ENCODE results near the gene MAP4K5.
"Not testable (repeated sequence)": the region's sequence is repeated elsewhere in the genome, so short reads cannot be mapped to it uniquely, and the experiment has no call there.

MAP4K5 gene

GRCh38 chr14:50521912-50522341 is 10.4 kb downstream of the MAP4K5 start:
- peak; percentile 44 for DNase-seq (ENCODE audit: low spot score)
- in situ Hi-C loops (cut with MboI; ENCODE audit: low pct_unique_long_range_greater_than_20kb, low sequenced_read_pairs, unreplicated experiment): loop anchor here (10.0 kb wide), 2 partner anchors 197 to 407 kb away; partner anchors contain the start of gene VCPKMT
- no peak for TF ChIP-seq CTCF (IDR thresholded peaks at IDR 0.05; ENCODE audit: extremely low read depth, insufficient read depth, missing control alignments)

GRCh38 chr14:50520947-50521815 is 11.2 kb downstream of the MAP4K5 start:
- DNase-seq (ENCODE audit: low spot score): peak; percentile 51
- in situ Hi-C loops (cut with MboI; ENCODE audit: low pct_unique_long_range_greater_than_20kb, low sequenced_read_pairs, unreplicated experiment): loop anchor here (10.0 kb wide), 2 partner anchors 196 to 406 kb away; partner anchors contain the start of gene VCPKMT
- no peak for TF ChIP-seq CTCF (IDR thresholded peaks at IDR 0.05; ENCODE audit: extremely low read depth, insufficient read depth, missing control alignments)

GRCh38 chr14:50516091-50516490 is 16.3 kb downstream of the MAP4K5 start:
- in situ Hi-C loops (cut with MboI; ENCODE audit: low pct_unique_long_range_greater_than_20kb, low sequenced_read_pairs, unreplicated experiment): no loop called here
- DNase-seq (ENCODE audit: low spot score): no peak
- no peak for TF ChIP-seq CTCF (IDR thresholded peaks at IDR 0.05; ENCODE audit: extremely low read depth, insufficient read depth, missing control alignments)

GRCh38 chr14:50512463-50512862 is 19.9 kb downstream of the MAP4K5 start:
- DNase-seq (ENCODE audit: low spot score): no peak
- in situ Hi-C loops (cut with MboI; ENCODE audit: low pct_unique_long_range_greater_than_20kb, low sequenced_read_pairs, unreplicated experiment): no loop called here
- no peak for TF ChIP-seq CTCF (IDR thresholded peaks at IDR 0.05; ENCODE audit: extremely low read depth, insufficient read depth, missing control alignments)

- DNase-seq (ENCODE audit: low spot score): no peak
- TF ChIP-seq CTCF (IDR thresholded peaks at IDR 0.05; ENCODE audit: extremely low read depth, insufficient read depth, missing control alignments): no peak
- in situ Hi-C loops (cut with MboI; ENCODE audit: low pct_unique_long_range_greater_than_20kb, low sequenced_read_pairs, unreplicated experiment): no loop called here
These were observed 22.2 kb downstream of the MAP4K5 start for GRCh38 chr14:50510157-50510556.

- DNase-seq (ENCODE audit: low spot score); in situ Hi-C loops (cut with MboI; ENCODE audit: low pct_unique_long_range_greater_than_20kb, low sequenced_read_pairs, unreplicated experiment): not testable (repeated sequence)
These were observed 25.3 kb downstream of the MAP4K5 start for GRCh38 chr14:50507078-50507477.

- DNase-seq (ENCODE audit: low spot score): no peak
- in situ Hi-C loops (cut with MboI; ENCODE audit: low pct_unique_long_range_greater_than_20kb, low sequenced_read_pairs, unreplicated experiment): no loop called here
- TF ChIP-seq CTCF (IDR thresholded peaks at IDR 0.05; ENCODE audit: extremely low read depth, insufficient read depth, missing control alignments): no peak
These were observed 30.7 kb downstream of the MAP4K5 start for GRCh38 chr14:50501642-50502041.
